GM11168 (cell line): ENCODE results near the gene FAM131B.

ENCODE experiments used
- in situ Hi-C: fragments of 300-500 bp; cut with MboI; formaldehyde crosslinking; loops from one replicate; pipeline ENCODE4 v1.12.0; 2022; ENCODE audit warnings: low sequenced_read_pairs; ENCODE audit not compliant: unreplicated experiment

Gene FAM131B

GRCh38 chr7:143329471-143330170 is 32.9 kb downstream of the FAM131B start:
- in situ Hi-C loops: no loop called here

DNA sequence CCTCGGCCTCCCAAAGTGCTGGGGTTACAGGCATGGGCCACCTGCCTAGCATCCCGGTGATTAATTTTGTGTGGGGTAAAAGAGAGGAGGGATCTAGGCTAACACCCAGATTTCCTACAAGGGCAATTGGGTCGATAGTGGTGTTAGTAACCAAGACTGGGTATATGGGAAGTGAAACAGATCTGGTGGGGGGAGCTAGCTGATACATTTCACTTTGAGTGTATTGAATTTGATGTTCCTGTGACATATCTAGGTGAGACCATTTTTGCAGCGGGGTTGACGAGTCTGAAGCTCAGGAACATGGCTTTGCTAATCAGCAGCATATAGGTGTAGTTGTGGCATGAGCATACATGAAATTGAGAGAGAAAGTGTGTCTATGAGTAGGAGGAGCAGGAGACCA is 34.6 kb downstream of the FAM131B start:
- in situ Hi-C loops: no loop called here

DNA sequence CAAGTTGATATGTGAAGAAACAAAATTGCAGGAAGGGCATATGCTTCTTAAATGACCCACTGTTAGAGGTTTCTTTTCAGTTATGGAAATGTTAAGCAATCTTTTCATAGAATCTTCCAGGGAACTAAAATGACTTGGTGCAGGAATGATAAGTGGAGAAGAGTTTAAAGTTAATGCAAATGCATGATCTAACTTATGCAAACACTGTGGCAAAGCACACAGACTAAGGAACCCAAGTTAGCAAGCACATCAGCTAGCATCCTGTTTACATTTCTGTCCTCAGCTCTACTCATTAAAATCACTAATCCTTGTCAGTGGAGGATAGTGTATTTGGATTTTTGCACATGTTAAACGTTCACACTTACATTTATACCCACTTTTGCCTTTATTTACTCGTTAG is 37.3 kb downstream of the FAM131B start:
- in situ Hi-C loops: no loop called here

DNA sequence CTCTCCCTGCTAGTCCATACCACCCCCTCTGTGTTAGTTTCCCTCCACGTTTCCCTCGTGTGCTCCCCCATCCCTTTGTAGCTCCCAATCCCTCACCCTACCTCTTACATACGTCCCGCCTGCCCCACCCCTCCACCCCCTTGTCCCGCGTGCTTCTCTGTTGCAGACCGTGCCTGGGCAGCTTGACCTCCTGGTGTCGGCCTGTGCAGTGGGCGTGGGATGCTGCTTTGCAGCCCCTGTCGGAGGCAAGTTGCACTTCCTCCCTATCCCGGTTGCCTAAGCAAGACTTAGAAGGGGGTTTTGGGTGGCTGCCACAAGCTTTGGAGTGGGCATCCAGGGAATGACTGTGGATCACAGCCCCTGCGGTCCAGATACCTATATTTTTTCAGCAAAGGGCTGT is 38.9 kb downstream of the FAM131B start:
- in situ Hi-C loops: no loop called here

DNA sequence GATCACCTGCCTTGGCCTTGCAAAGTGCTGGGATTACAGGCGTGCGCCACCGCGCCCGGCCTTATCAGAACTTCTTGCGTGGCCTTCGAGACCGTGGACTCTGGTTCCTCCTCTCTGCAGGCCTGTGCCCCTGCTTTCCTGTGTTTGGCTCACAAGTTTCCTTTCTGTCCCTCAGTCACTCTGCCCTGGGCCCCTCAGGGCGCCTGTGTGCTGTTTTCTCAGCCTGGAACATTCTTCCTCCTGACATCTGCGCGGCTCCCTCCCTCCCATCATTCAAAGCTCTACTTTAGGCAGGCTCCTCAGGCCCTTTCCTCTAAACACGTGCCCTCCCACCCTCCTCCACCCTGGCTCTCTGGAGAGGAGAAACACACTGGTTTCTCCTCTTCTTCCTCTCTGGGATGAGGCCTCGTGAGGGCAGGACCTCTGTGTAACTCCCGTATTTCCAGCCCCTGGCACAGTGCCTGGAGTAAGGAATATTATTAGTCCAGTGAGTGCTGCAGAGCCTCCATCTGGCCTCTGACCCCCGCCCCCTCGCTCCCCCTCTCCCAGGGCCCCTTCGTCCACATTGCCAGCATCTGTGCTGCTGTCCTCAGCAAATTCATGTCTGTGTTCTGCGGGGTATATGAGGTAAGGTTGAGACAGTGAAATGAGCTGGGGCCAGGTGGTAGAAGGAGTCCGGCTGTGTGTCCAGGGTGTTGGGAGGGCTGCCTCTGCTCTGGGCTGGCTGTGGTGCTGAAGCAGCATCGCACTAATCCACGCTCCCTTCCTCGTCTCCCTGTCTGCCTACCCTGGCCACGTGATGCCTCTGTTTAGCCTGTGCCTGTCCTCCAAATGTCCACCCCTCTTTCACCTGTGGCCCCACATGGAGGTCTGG is 39.5 kb downstream of the FAM131B start:
- in situ Hi-C loops: no loop called here

GRCh38 chr7:143321734-143322133 is 40.8 kb downstream of the FAM131B start:
- in situ Hi-C loops: no loop called here

- in situ Hi-C loops: no loop called here
Measured at GRCh38 chr7:143321242-143321641, 41.3 kb downstream of the FAM131B start.

DNA sequence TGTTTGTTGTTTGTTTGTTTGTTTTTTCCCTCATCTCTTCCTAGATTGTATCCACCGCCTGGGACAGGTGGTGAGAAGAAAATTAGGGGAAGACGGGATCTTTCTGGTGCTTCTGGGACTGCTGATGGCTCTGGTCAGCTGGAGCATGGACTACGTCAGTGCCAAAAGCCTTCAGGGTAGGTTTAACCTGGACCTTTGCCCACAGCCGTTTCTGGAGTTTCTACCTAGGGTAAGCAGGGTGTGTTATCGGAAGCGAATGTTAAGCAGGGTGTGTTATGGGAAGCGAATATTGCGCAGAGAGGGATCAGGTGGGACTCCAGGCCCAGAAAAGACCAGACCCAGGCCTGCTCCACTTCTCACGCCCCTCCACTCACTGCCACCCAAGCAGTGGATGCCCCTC is 41.9 kb downstream of the FAM131B start:
- in situ Hi-C loops: no loop called here

DNA sequence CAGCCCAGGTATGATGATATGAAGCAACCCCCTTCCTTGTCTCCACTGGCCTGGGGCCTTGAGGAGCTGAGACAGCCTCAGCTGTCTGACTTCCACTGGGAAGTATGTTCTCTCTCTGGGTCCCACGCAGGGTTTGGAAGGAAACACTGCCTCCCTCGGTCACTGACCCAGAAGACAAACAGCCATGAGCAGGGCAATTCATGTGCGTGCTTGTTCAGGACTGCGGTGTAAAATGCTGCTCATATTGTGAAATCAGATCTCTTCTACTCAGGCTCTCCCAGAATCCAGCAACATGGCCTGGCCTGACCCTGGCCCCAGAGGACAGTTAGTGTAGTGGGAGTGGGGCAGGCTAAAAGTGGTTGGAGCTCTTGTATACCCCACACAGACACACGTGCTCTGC is 43.9 kb downstream of the FAM131B start:
- in situ Hi-C loops: no loop called here

- in situ Hi-C loops: no loop called here
Measured at GRCh38 chr7:143316492-143316891, 46.0 kb downstream of the FAM131B start.

DNA sequence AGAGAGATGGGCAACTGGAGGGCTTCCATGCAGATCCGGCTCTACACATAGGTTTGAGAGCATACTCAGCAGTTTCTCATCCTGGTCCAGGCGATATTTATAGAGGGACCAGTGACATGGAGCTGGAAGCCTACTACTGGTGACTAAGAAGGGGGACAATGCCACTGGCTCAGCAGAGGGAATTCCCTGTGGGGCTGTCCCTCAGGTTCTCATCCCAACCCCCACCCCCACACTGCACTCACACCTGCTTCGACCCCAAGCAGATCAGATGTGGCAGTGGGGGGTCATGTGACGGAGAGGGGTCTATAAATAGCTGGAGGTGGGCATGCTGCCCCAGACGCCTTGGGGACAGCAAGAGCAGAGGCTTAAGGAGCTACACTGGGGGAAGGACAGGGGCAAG is 46.7 kb downstream of the FAM131B start, which contains the start of gene CLCN1:
Gene CLCN1, plus strand, starts transcription at position 336 of the 400 bp plus-strand sequence. CDS start 102 bp downstream, outside the sequence.
- in situ Hi-C loops: no loop called here

DNA sequence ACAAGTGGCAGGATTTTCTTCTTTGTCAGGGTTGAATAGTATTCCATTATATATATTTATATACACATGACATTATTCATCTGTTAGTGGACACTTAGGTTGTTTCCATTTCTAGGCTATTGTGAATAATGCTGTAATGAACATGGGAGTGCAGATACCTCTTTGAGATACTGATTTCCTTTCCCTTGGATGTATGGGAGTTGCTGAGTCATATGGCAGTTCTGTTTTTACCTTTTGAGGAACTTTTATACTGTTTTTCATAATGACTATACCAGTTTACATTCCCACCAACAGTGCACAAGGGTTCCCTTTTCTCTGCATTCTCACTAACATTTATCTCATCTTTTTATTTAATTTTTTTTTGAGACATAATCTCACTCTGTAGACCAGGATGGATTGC is 48.4 kb downstream of the FAM131B start:
- in situ Hi-C loops: no loop called here

- in situ Hi-C loops: no loop called here
Measured at GRCh38 chr7:143308632-143309031, 53.9 kb downstream of the FAM131B start.

DNA sequence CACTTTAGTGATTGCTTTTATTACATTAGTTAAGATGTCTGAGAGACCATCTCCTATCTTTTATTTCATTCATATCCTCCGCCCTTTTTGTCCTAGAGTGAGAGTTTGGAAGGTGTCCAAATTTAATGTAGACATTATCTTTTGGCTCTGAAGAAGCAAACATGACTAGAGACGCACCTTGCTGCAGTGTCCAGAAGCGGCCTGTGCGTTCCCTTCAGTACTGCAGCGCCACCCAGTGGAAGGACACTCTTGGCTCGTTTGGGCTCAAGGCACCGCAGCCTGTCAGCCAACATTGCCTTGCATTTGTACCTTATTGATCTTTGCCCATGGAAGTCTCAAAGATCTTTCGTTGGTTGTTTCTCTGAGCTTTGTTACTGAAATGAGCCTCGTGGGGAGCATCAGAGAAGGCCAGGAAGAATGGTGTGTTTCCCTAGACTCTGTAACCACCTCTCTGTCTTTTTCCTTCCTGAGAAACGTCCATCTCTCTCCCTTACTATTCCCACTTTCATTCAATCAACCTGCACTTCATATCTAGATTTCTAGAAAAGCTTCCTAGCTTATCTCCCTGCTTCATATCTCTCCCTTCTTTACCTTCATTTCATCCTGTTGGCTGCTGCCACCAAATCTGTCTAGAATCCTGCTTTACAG is 57.0 kb downstream of the FAM131B start:
- in situ Hi-C loops: no loop called here

DNA sequence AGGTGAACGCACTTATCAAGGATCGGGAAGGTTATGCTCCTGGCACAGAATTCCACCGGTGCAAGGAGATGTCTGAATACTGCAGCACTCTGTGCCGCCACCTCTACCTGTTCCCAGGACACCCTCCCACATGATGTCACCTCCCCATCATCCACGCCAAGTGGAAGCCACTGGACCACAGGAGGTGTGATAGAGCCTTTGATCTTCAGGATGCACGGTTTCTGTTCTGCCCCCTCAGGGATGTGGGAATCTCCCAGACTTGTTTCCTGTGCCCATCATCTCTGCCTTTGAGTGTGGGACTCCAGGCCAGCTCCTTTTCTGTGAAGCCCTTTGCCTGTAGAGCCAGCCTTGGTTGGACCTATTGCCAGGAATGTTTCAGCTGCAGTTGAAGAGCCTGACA is 57.6 kb downstream of the FAM131B start:
- in situ Hi-C loops: no loop called here

DNA sequence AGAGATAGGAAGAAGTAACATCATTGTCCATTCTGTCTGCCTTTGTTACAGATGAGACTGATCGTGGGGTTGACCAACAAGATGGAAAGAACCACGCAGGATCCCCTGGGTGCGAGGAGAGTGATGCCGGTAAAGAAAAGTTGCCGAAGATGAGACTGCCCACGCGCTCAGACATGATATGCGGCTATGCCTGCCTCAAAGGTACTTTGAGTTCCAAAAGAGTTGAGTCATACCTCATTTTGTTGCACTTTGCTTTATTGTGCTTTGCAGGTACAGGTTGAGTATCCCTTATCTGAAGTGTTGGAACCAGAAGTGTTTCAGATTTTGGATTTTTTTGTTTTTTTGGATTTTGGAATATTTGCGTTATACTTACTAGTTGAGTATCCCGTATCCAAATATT is 58.8 kb downstream of the FAM131B start:
- in situ Hi-C loops: no loop called here
